ENCODE data around the gene FIGNL1.
A peak's percentile ranks its signal among the peaks of the same experiment; 100 is the strongest.

FIGNL1 gene

GRCh38 chr7:50426280-50427045 lies 23.7 kb downstream of the FIGNL1 start:
- DNase-seq, result no peak

- no peak for DNase-seq
These were observed 24.8 kb downstream of the FIGNL1 start for GRCh38 chr7:50425318-50425717.

- DNase-seq, result no peak
These were observed 26.3 kb downstream of the FIGNL1 start for GRCh38 chr7:50423860-50424259.

GRCh38 chr7:50422858-50423257 lies 27.3 kb downstream of the FIGNL1 start:
- DNase-seq, result no peak

- DNase-seq, result no peak
These were observed 29.1 kb downstream of the FIGNL1 start for GRCh38 chr7:50421043-50421442.

GRCh38 chr7:50418526-50419290 lies 31.4 kb downstream of the FIGNL1 start:
- no peak for DNase-seq

GRCh38 chr7:50418086-50418515 lies 32.0 kb downstream of the FIGNL1 start:
- peak; percentile 72 to 87 for DNase-seq

GRCh38 chr7:50416527-50417182 lies 33.5 kb downstream of the FIGNL1 start:
- no peak for DNase-seq

GRCh38 chr7:50415844-50416364 lies 34.2 kb downstream of the FIGNL1 start:
- no peak for DNase-seq

- no peak for DNase-seq
These were observed 36.6 kb downstream of the FIGNL1 start for GRCh38 chr7:50413561-50413960.

- no peak for DNase-seq
These were observed 37.2 kb downstream of the FIGNL1 start for GRCh38 chr7:50412973-50413372.

- DNase-seq, result no peak
These were observed 38.8 kb downstream of the FIGNL1 start for GRCh38 chr7:50411332-50411731.

GRCh38 chr7:50409856-50410745 lies 40.0 kb downstream of the FIGNL1 start:
- DNase-seq, result no peak

GRCh38 chr7:50406935-50407334 lies 43.2 kb downstream of the FIGNL1 start:
- no peak for DNase-seq

GRCh38 chr7:50405221-50405620 lies 44.9 kb downstream of the FIGNL1 start:
- no peak for DNase-seq

- no peak for DNase-seq
These were observed 45.8 kb downstream of the FIGNL1 start for GRCh38 chr7:50404392-50404791.

- no peak for DNase-seq
These were observed 50.0 kb downstream of the FIGNL1 start for GRCh38 chr7:50400114-50400513.

- DNase-seq, result no peak
These were observed 50.5 kb downstream of the FIGNL1 start for GRCh38 chr7:50399635-50400034.

- no peak for DNase-seq
These were observed 50.9 kb downstream of the FIGNL1 start for GRCh38 chr7:50399206-50399605.

GRCh38 chr7:50397971-50398324 lies 52.2 kb downstream of the FIGNL1 start:
- no peak for DNase-seq

- no peak for DNase-seq
These were observed 52.7 kb downstream of the FIGNL1 start for GRCh38 chr7:50397320-50397970.

GRCh38 chr7:50396856-50397255 lies 53.3 kb downstream of the FIGNL1 start:
- DNase-seq, result no peak
